ENCODE data around the gene VPS29.
"Not testable (repeated sequence)": the region's sequence is repeated elsewhere in the genome, so short reads cannot be mapped to it uniquely, and the experiment has no call there.

DNA sequence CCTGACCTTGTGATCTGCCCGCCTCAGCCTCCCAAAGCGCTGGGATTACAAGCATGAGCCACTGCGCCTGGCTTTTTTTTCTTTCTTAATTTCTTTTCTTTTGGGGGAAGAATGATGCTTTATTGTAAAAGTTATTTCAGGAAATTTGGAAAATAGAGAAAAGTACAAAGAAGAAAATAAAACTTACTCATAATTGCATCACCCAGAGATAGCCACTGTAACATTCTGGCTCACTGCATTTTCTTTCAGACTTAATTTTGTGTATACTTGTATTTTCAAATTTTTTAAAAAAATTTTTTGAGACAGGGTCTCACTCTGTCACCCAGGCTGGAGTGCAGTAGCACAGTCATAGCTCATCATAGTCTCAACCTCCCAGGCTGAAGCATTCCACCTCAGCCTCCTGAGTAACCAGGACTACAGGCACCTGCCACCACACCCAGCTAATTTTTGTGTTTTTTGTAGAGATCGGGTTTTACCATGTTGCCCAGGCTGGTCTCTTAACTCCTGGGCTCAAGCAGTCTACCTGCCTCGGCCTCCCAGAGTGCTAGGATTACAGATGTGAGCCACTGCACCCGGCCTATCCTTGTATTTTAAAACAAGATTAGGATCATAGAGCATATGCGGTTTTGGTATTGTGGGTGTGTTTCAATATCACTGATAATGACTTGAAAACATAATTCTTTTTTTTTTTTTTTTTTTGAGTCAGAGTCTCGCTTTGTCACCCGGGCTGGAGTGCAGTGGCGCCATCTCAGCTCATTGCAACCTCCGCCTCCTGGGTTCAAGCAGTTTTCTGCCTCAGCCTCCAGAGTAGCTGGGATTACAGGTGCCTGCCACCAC is 19.2 kb upstream of the VPS29 start:
- TF ChIP-seq POLR2A (IDR thresholded peaks at IDR 0.05), result not testable (repeated sequence)
- TF ChIP-seq, protein P1, sequence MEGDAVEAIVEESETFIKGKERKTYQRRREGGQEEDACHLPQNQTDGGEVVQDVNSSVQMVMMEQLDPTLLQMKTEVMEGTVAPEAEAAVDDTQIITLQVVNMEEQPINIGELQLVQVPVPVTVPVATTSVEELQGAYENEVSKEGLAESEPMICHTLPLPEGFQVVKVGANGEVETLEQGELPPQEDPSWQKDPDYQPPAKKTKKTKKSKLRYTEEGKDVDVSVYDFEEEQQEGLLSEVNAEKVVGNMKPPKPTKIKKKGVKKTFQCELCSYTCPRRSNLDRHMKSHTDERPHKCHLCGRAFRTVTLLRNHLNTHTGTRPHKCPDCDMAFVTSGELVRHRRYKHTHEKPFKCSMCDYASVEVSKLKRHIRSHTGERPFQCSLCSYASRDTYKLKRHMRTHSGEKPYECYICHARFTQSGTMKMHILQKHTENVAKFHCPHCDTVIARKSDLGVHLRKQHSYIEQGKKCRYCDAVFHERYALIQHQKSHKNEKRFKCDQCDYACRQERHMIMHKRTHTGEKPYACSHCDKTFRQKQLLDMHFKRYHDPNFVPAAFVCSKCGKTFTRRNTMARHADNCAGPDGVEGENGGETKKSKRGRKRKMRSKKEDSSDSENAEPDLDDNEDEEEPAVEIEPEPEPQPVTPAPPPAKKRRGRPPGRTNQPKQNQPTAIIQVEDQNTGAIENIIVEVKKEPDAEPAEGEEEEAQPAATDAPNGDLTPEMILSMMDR (IDR thresholded peaks at IDR 0.05), result not testable (repeated sequence)
